Trophoblast cell (in vitro differentiated cells and primary cell): ENCODE results near the gene CAMK1G.

Source experiments
- DNase-seq, 2 donors: peaks; one replicate each; pipeline ENCODE4 v3.0.0-alpha.2; 2016
- H2AFZ ChIP-seq: 2 replicates; pipeline ENCODE4 v1.6.1; 2013; ENCODE audit warnings: low read length, moderate library complexity, mild to moderate bottlenecking; ENCODE audit not compliant: insufficient read depth, poor library complexity
- H2AK5ac ChIP-seq: 2 replicates; pipeline ENCODE4 v1.6.1; 2013; ENCODE audit warnings: mild to moderate bottlenecking, low read length
- H2BK120ac ChIP-seq: 2 replicates; pipeline ENCODE4 v1.6.1; 2013; ENCODE audit warnings: low read length, mild to moderate bottlenecking, moderate library complexity; ENCODE audit not compliant: insufficient read depth, poor library complexity
- H2BK12ac ChIP-seq: 2 replicates; pipeline ENCODE4 v1.6.1; 2013; ENCODE audit warnings: mild to moderate bottlenecking, low read length, moderate library complexity
- H2BK5ac ChIP-seq: 2 replicates; pipeline ENCODE4 v1.6.1; 2013; ENCODE audit warnings: low read length, low read depth, moderate library complexity, mild to moderate bottlenecking; ENCODE audit not compliant: poor library complexity
- H3K14ac ChIP-seq: 2 replicates; pipeline ENCODE4 v1.6.1; 2013; ENCODE audit warnings: mild to moderate bottlenecking, low read length
- H3K18ac ChIP-seq: 2 replicates; pipeline ENCODE4 v1.6.1; 2013; ENCODE audit warnings: mild to moderate bottlenecking, low read length
- H3K23ac ChIP-seq: 2 replicates; pipeline ENCODE4 v1.6.1; 2013; ENCODE audit warnings: low read length
- H3K27ac ChIP-seq: 2 replicates; pipeline ENCODE4 v1.5.1; 2013; ENCODE audit warnings: low read depth, mild to moderate bottlenecking, inconsistent platforms, low read length, moderate library complexity
- H3K27me3 ChIP-seq: 2 replicates; pipeline ENCODE4 v1.6.1; 2013; ENCODE audit warnings: inconsistent platforms, mild to moderate bottlenecking, low read length, moderate library complexity; ENCODE audit not compliant: insufficient read depth
- H3K36me3 ChIP-seq, 2 experiments: 1 replicate in 1 of 2; 2 replicates in 1 of 2; pipeline ENCODE4 v1.6.1; 2013; ENCODE audit warnings: low read length in 2 of 2, mild to moderate bottlenecking in 2 of 2, moderate library complexity in 1 of 2; ENCODE audit not compliant: insufficient read depth in 2 of 2, control insufficient read depth in 1 of 2
- H3K4ac ChIP-seq: 2 replicates; pipeline ENCODE4 v1.6.1; 2013; ENCODE audit warnings: low read depth, mild to moderate bottlenecking, low read length, moderate library complexity
- H3K4me1 ChIP-seq, 2 experiments: 1 replicate in 1 of 2; 2 replicates in 1 of 2; pipeline ENCODE4 v1.6.1; 2013; ENCODE audit warnings: low read length in 2 of 2, mild to moderate bottlenecking in 2 of 2, moderate library complexity in 1 of 2; ENCODE audit not compliant: insufficient read depth in 2 of 2, control insufficient read depth in 1 of 2
- H3K4me2 ChIP-seq: 2 replicates; pipeline ENCODE4 v1.6.1; 2013; ENCODE audit warnings: inconsistent platforms, mild to moderate bottlenecking, low read length, moderate library complexity
- H3K4me3 ChIP-seq: 2 replicates; pipeline ENCODE4 v1.5.1; 2013; ENCODE audit warnings: mild to moderate bottlenecking, low read depth, low read length, inconsistent platforms
- H3K79me1 ChIP-seq: one replicate; pipeline ENCODE4 v1.6.1; 2013; ENCODE audit warnings: low read length
- H3K79me2 ChIP-seq: 2 replicates; pipeline ENCODE4 v1.6.1; 2013; ENCODE audit warnings: low read length, mild to moderate bottlenecking; ENCODE audit not compliant: control insufficient read depth, insufficient read depth, poor library complexity
- H3K9ac ChIP-seq: 2 replicates; pipeline ENCODE4 v1.6.1; 2013; ENCODE audit warnings: mild to moderate bottlenecking, low read length
- H3K9me3 ChIP-seq: 2 replicates; pipeline ENCODE4 v1.6.1; 2013; ENCODE audit warnings: low read depth, mild to moderate bottlenecking, control low read depth, inconsistent platforms, low read length; ENCODE audit not compliant: insufficient read depth
- H4K12ac ChIP-seq: 2 replicates; pipeline ENCODE4 v1.6.1; 2013; ENCODE audit warnings: low read depth, mild to moderate bottlenecking, low read length, moderate library complexity
- H4K8ac ChIP-seq: 2 replicates; pipeline ENCODE4 v1.6.1; 2013; ENCODE audit warnings: low read depth, mild to moderate bottlenecking, low read length, moderate library complexity
- H4K91ac ChIP-seq: one replicate; pipeline ENCODE4 v1.6.1; 2013; ENCODE audit warnings: low read depth, mild to moderate bottlenecking, low read length, moderate library complexity
- WGBS: extraction: QIAGEN DNeasy Blood & Tissue Kit; methylation state at CpG from one replicate; pipeline ENCODE4 v1.1.7; 2013; ENCODE audit warnings: missing lambda C conversion rate; ENCODE audit not compliant: insufficient read length, insufficient coverage; ENCODE audit errors: extremely low coverage; 5-methylcytosine and 5-hydroxymethylcytosine counted together

CAMK1G gene

GRCh38 chr1:209539576-209539975, 43.9 kb upstream of the CAMK1G start:
- Histone ChIP-seq H3K23ac (no peak overlapping the region), H2BK5ac (no peak overlapping the region), H3K4me2 (no peak overlapping the region), H2BK120ac (no peak overlapping the region), H4K8ac (no peak overlapping the region), H4K12ac (no peak overlapping the region), H3K27me3 (no peaks in the 10 kb centered on the region), H3K79me2 (no peaks in the 10 kb centered on the region), H3K27ac (no peak overlapping the region), H3K4me3 (no peak overlapping the region), H3K14ac (no peak overlapping the region), H3K18ac (no peak overlapping the region), H2BK12ac (no peak overlapping the region), H3K9ac (no peak overlapping the region), H4K91ac (no peak overlapping the region), H2AFZ (no peak overlapping the region), H3K9me3 (no peaks in the 10 kb centered on the region), H3K4me1 (no peaks in the 10 kb centered on the region), H3K4ac (no peak overlapping the region), H3K36me3 (no peaks in the 10 kb centered on the region), H3K79me1 (no peaks in the 10 kb centered on the region), H2AK5ac (no peak overlapping the region)
- DNase-seq, result no peak

- H4K8ac ChIP-seq, result no peak overlapping the region
- no peak overlapping the region for H2AK5ac ChIP-seq
- no peak overlapping the region for H3K18ac ChIP-seq
- H4K12ac ChIP-seq, result no peak overlapping the region
- H3K9ac ChIP-seq, result no peak overlapping the region
- no peak overlapping the region for H2BK12ac ChIP-seq
- H3K4me1 ChIP-seq, result peaks cover 3 to 4% of the 10 kb centered on the region in 2 experiments
- DNase-seq, result no peak
- no peak overlapping the region for H2BK5ac ChIP-seq
- H3K14ac ChIP-seq, result no peak overlapping the region
- no peaks in the 10 kb centered on the region for H3K79me2 ChIP-seq
- no peak overlapping the region for H2BK120ac ChIP-seq
- no peak overlapping the region for H3K27ac ChIP-seq
- no peaks in the 10 kb centered on the region for H3K27me3 ChIP-seq
- H3K23ac ChIP-seq, result no peak overlapping the region
- no peaks in the 10 kb centered on the region for H3K36me3 ChIP-seq
- H3K9me3 ChIP-seq, result no peaks in the 10 kb centered on the region
- no peak overlapping the region for H3K4me3 ChIP-seq
- H2AFZ ChIP-seq, result no peak overlapping the region
- no peak overlapping the region for H4K91ac ChIP-seq
- no peak overlapping the region for H3K4ac ChIP-seq
- no peak overlapping the region for H3K4me2 ChIP-seq
- no peaks in the 10 kb centered on the region for H3K79me1 ChIP-seq
These were observed 40.9 kb upstream of the CAMK1G start for GRCh38 chr1:209542585-209542984.

- no peak for DNase-seq
- Histone ChIP-seq H3K36me3 (no peaks in the 10 kb centered on the region), H4K8ac (no peak overlapping the region), H2BK120ac (no peak overlapping the region), H3K79me1 (no peaks in the 10 kb centered on the region), H4K12ac (no peak overlapping the region), H3K18ac (no peak overlapping the region), H3K27me3 (no peaks in the 10 kb centered on the region), H2AFZ (no peak overlapping the region), H2AK5ac (no peak overlapping the region), H4K91ac (no peak overlapping the region), H3K23ac (no peak overlapping the region), H3K4me3 (no peak overlapping the region), H3K9ac (no peak overlapping the region), H3K14ac (no peak overlapping the region), H3K27ac (no peak overlapping the region), H2BK5ac (no peak overlapping the region), H2BK12ac (no peak overlapping the region), H3K79me2 (no peaks in the 10 kb centered on the region), H3K4me2 (no peak overlapping the region), H3K4me1 (peaks cover 3 to 4% of the 10 kb centered on the region in 2 experiments), H3K9me3 (no peaks in the 10 kb centered on the region), H3K4ac (no peak overlapping the region)
- no CpG with 5 or more reads among the region's 2 CpGs for WGBS
These were observed 39.4 kb upstream of the CAMK1G start for GRCh38 chr1:209544098-209544497.

GRCh38 chr1:209545423-209545822, 38.1 kb upstream of the CAMK1G start:
- Histone ChIP-seq H3K18ac (no peak overlapping the region), H3K9ac (no peak overlapping the region), H2BK12ac (no peak overlapping the region), H3K4me2 (no peak overlapping the region), H3K27me3 (no peaks in the 10 kb centered on the region), H3K4ac (no peak overlapping the region), H4K91ac (no peak overlapping the region), H3K27ac (no peak overlapping the region), H3K9me3 (no peaks in the 10 kb centered on the region), H3K23ac (no peak overlapping the region), H4K12ac (no peak overlapping the region), H3K36me3 (no peaks in the 10 kb centered on the region), H3K79me1 (no peaks in the 10 kb centered on the region), H3K4me1 (peaks cover 3 to 4% of the 10 kb centered on the region in 2 experiments), H3K79me2 (no peaks in the 10 kb centered on the region), H3K14ac (no peak overlapping the region), H2AK5ac (no peak overlapping the region), H3K4me3 (no peak overlapping the region), H2AFZ (no peak overlapping the region), H2BK5ac (no peak overlapping the region), H2BK120ac (no peak overlapping the region), H4K8ac (no peak overlapping the region)
- no peak for DNase-seq
- WGBS, result no CpG with 5 or more reads among the region's 3 CpGs
